Measurements from ENCODE around the gene FBXL17.

Gene FBXL17

DNA sequence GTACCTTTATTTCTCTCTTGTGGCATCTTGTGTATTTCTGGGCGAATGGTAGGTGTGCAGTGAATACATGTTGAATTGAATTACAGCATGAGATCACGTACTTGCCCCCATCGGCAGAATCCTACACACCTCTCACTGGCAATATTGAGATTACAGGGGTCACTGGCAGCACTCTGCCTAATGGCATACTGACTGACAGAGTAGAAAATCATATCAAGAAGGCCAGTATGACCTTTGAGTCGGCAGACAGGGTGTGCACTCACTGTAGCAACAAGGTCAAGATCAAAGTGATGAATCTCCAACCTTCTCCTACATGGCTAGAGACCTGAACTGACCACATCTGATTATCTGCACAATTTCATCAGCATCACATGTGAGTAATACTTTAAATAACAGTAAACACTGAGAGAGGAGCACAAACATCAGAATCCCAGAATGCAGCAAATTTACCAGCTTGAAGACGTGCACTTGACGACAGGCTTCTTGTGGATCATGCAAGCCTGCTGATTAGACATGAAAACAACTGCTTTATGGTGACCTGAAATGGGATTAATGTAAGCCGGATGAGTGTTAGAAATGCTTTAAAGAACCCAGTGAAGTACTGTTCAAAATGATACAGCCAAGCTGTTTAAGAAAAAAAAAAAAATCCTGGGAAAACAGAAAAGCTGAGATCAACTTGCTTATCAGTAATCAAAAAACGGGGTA is 444.1 kb downstream of the FBXL17 start:
- POLR2A ChIA-PET: no interaction called here
- no peaks in the 10 kb centered on the region for H3K9me3 ChIP-seq (ENCODE audit: control insufficient read depth, insufficient read depth, low read depth, low read length)
- TF ChIP-seq BCL11A (tag by site-specific recombination; IDR thresholded peaks at IDR 0.05; ENCODE audit: low read depth) (no peak), ZNF2 (tag by site-specific recombination; IDR thresholded peaks at IDR 0.05) (no peak), ZNF777 (tag by site-specific recombination; IDR thresholded peaks at IDR 0.05; ENCODE audit: borderline replicate concordance) (no peak), WT1 (tag by site-specific recombination; IDR thresholded peaks at IDR 0.05) (no peak)
- TF ChIP-seq, protein P1, sequence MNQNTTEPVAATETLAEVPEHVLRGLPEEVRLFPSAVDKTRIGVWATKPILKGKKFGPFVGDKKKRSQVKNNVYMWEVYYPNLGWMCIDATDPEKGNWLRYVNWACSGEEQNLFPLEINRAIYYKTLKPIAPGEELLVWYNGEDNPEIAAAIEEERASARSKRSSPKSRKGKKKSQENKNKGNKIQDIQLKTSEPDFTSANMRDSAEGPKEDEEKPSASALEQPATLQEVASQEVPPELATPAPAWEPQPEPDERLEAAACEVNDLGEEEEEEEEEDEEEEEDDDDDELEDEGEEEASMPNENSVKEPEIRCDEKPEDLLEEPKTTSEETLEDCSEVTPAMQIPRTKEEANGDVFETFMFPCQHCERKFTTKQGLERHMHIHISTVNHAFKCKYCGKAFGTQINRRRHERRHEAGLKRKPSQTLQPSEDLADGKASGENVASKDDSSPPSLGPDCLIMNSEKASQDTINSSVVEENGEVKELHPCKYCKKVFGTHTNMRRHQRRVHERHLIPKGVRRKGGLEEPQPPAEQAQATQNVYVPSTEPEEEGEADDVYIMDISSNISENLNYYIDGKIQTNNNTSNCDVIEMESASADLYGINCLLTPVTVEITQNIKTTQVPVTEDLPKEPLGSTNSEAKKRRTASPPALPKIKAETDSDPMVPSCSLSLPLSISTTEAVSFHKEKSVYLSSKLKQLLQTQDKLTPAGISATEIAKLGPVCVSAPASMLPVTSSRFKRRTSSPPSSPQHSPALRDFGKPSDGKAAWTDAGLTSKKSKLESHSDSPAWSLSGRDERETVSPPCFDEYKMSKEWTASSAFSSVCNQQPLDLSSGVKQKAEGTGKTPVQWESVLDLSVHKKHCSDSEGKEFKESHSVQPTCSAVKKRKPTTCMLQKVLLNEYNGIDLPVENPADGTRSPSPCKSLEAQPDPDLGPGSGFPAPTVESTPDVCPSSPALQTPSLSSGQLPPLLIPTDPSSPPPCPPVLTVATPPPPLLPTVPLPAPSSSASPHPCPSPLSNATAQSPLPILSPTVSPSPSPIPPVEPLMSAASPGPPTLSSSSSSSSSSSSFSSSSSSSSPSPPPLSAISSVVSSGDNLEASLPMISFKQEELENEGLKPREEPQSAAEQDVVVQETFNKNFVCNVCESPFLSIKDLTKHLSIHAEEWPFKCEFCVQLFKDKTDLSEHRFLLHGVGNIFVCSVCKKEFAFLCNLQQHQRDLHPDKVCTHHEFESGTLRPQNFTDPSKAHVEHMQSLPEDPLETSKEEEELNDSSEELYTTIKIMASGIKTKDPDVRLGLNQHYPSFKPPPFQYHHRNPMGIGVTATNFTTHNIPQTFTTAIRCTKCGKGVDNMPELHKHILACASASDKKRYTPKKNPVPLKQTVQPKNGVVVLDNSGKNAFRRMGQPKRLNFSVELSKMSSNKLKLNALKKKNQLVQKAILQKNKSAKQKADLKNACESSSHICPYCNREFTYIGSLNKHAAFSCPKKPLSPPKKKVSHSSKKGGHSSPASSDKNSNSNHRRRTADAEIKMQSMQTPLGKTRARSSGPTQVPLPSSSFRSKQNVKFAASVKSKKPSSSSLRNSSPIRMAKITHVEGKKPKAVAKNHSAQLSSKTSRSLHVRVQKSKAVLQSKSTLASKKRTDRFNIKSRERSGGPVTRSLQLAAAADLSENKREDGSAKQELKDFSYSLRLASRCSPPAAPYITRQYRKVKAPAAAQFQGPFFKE (tag by site-specific recombination; IDR thresholded peaks at IDR 0.05; ENCODE audit: borderline replicate concordance): no peak
- H3K4me3 ChIP-seq (ENCODE audit: low read depth, low read length): no peak overlapping the region
- H3K36me3 ChIP-seq (ENCODE audit: control insufficient read depth in 2 of 2, insufficient read depth in 1 of 2, low read length in 2 of 2): no peaks in the 10 kb centered on the region
- H3K4me1 ChIP-seq (ENCODE audit: control insufficient read depth, insufficient read depth, low read length): no peaks in the 10 kb centered on the region
- H3K27ac ChIP-seq (ENCODE audit: extremely low read depth, low read depth, low read length): no peak overlapping the region
- CTCF ChIA-PET: no interaction called here

DNA sequence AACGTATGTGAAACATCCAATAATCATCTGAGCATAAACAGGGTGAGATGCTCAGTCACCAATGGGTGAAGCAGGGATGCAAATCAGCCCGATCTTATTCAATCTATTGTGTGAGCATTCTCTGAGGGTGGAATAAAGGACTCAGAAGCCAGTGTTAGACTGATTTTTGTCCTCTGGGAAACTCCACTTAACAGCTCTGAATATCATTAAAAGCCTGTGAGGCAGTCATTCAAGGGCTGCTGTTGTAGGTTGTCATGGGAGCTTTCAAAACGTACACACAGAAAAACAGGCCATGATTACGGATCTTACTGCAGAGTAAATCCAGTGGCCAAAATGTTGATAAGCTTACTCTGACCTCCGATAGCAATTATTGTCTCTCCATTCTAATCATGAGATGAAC is 444.7 kb downstream of the FBXL17 start:
- TF ChIP-seq ZNF24 (tag by site-specific recombination; IDR thresholded peaks at IDR 0.05): no peak
- TF ChIP-seq ZXDB (tag by site-specific recombination; IDR thresholded peaks at IDR 0.05): no peak
- no peak for TF ChIP-seq ZNF423 (tag by site-specific recombination; IDR thresholded peaks at IDR 0.05)
- TF ChIP-seq SETDB1 (IDR thresholded peaks at IDR 0.05; ENCODE audit: insufficient read length, low read length): no peak
- TF ChIP-seq KLF7 (tag by site-specific recombination; IDR thresholded peaks at IDR 0.05; ENCODE audit: borderline replicate concordance): no peak
- TF ChIP-seq, protein P2, sequence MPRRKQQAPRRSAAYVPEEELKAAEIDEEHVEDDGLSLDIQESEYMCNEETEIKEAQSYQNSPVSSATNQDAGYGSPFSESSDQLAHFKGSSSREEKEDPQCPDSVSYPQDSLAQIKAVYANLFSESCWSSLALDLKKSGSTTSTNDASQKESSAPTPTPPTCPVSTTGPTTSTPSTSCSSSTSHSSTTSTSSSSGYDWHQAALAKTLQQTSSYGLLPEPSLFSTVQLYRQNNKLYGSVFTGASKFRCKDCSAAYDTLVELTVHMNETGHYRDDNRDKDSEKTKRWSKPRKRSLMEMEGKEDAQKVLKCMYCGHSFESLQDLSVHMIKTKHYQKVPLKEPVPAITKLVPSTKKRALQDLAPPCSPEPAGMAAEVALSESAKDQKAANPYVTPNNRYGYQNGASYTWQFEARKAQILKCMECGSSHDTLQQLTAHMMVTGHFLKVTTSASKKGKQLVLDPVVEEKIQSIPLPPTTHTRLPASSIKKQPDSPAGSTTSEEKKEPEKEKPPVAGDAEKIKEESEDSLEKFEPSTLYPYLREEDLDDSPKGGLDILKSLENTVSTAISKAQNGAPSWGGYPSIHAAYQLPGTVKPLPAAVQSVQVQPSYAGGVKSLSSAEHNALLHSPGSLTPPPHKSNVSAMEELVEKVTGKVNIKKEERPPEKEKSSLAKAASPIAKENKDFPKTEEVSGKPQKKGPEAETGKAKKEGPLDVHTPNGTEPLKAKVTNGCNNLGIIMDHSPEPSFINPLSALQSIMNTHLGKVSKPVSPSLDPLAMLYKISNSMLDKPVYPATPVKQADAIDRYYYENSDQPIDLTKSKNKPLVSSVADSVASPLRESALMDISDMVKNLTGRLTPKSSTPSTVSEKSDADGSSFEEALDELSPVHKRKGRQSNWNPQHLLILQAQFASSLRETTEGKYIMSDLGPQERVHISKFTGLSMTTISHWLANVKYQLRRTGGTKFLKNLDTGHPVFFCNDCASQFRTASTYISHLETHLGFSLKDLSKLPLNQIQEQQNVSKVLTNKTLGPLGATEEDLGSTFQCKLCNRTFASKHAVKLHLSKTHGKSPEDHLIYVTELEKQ (tag by site-specific recombination; IDR thresholded peaks at IDR 0.05; ENCODE audit: borderline replicate concordance): no peak
- no peaks in the 10 kb centered on the region for H3K4me1 ChIP-seq (ENCODE audit: control insufficient read depth, insufficient read depth, low read length)
- H3K27ac ChIP-seq (ENCODE audit: extremely low read depth, low read depth, low read length): no peak overlapping the region
- ChIA-PET CTCF (no interaction called here), POLR2A (no interaction called here)
- no peak overlapping the region for H3K4me3 ChIP-seq (ENCODE audit: low read depth, low read length)
- H3K9me3 ChIP-seq (ENCODE audit: control insufficient read depth, insufficient read depth, low read depth, low read length): no peaks in the 10 kb centered on the region
- no peaks in the 10 kb centered on the region for H3K36me3 ChIP-seq (ENCODE audit: control insufficient read depth in 2 of 2, insufficient read depth in 1 of 2, low read length in 2 of 2)

DNA sequence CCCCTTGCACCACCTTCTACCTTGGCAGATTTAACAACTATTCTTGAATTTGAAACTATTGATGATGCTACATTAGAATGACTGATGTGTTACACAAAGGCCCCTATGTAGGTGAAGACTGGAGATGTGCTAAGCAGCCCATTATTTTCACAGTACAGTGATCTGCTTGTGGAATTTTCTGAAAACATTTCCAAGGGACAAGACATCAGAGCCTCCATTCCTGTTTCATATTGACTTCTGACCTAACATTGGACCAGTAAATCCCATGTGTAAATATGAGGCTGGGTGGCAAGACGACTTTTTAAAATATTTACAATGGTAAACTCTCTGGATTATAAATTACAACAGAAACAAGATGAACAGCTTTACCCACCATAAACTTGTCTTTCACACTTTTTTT is 445.4 kb downstream of the FBXL17 start:
- ChIA-PET CTCF (no interaction called here), POLR2A (no interaction called here)
- H3K9me3 ChIP-seq (ENCODE audit: control insufficient read depth, insufficient read depth, low read depth, low read length): no peaks in the 10 kb centered on the region
- TF ChIP-seq TRIM28 (IDR thresholded peaks at IDR 0.05; ENCODE audit: borderline replicate concordance, low read length): no peak
- TF ChIP-seq, protein P3, sequence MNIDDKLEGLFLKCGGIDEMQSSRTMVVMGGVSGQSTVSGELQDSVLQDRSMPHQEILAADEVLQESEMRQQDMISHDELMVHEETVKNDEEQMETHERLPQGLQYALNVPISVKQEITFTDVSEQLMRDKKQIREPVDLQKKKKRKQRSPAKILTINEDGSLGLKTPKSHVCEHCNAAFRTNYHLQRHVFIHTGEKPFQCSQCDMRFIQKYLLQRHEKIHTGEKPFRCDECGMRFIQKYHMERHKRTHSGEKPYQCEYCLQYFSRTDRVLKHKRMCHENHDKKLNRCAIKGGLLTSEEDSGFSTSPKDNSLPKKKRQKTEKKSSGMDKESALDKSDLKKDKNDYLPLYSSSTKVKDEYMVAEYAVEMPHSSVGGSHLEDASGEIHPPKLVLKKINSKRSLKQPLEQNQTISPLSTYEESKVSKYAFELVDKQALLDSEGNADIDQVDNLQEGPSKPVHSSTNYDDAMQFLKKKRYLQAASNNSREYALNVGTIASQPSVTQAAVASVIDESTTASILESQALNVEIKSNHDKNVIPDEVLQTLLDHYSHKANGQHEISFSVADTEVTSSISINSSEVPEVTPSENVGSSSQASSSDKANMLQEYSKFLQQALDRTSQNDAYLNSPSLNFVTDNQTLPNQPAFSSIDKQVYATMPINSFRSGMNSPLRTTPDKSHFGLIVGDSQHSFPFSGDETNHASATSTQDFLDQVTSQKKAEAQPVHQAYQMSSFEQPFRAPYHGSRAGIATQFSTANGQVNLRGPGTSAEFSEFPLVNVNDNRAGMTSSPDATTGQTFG (tag by site-specific recombination; IDR thresholded peaks at IDR 0.05; ENCODE audit: borderline replicate concordance): no peak
- no peak for TF ChIP-seq ZNF211 (tag by site-specific recombination; IDR thresholded peaks at IDR 0.05; ENCODE audit: low read depth)
- TF ChIP-seq, protein P4, sequence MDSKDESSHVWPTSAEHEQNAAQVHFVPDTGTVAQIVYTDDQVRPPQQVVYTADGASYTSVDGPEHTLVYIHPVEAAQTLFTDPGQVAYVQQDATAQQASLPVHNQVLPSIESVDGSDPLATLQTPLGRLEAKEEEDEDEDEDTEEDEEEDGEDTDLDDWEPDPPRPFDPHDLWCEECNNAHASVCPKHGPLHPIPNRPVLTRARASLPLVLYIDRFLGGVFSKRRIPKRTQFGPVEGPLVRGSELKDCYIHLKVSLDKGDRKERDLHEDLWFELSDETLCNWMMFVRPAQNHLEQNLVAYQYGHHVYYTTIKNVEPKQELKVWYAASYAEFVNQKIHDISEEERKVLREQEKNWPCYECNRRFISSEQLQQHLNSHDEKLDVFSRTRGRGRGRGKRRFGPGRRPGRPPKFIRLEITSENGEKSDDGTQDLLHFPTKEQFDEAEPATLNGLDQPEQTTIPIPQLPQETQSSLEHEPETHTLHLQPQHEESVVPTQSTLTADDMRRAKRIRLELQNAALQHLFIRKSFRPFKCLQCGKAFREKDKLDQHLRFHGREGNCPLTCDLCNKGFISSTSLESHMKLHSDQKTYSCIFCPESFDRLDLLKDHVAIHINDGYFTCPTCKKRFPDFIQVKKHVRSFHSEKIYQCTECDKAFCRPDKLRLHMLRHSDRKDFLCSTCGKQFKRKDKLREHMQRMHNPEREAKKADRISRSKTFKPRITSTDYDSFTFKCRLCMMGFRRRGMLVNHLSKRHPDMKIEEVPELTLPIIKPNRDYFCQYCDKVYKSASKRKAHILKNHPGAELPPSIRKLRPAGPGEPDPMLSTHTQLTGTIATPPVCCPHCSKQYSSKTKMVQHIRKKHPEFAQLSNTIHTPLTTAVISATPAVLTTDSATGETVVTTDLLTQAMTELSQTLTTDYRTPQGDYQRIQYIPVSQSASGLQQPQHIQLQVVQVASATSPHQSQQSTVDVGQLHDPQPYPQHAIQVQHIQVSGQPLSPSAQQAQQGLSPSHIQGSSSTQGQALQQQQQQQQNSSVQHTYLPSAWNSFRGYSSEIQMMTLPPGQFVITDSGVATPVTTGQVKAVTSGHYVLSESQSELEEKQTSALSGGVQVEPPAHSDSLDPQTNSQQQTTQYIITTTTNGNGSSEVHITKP (tag by site-specific recombination; IDR thresholded peaks at IDR 0.05): no peak

More for the DNA sequence above, 445.4 kb downstream of the FBXL17 start:
- no peak overlapping the region for H3K4me3 ChIP-seq (ENCODE audit: low read depth, low read length)
- no peak overlapping the region for H3K27ac ChIP-seq (ENCODE audit: extremely low read depth, low read depth, low read length)
- H3K4me1 ChIP-seq (ENCODE audit: control insufficient read depth, insufficient read depth, low read length): no peaks in the 10 kb centered on the region
- H3K36me3 ChIP-seq (ENCODE audit: control insufficient read depth in 2 of 2, insufficient read depth in 1 of 2, low read length in 2 of 2): no peaks in the 10 kb centered on the region
